ENCODE data around the gene KIF3C. TPM values are rescaled to one million over a fixed set of nuclear protein-coding genes. Genes with fewer than 3 reads are reported as not detected.
"Not testable (repeated sequence)": the region's sequence is repeated elsewhere in the genome, so short reads cannot be mapped to it uniquely, and the experiment has no call there.

Gene KIF3C
- total RNA-seq, 1 donor from 2014 or later, result 3.1 TPM

GRCh38 chr2:25936889-25937545 lies 45.3 kb downstream of the KIF3C start:
- ATAC-seq (no peak), DNase-seq (ENCODE audit: missing footprints) (no peak)
- intact Hi-C loops (cut with DNase I), result loop anchor here (5.0 kb wide), 1 partner anchor 85 kb away; no protein-coding TSS in a partner anchor

- no peak for DNase-seq (ENCODE audit: missing footprints)
- ATAC-seq, result no peak
- intact Hi-C loops (cut with DNase I), result no loop called here
Measured at GRCh38 chr2:25933622-25934021, 48.7 kb downstream of the KIF3C start.

GRCh38 chr2:25929789-25930473 lies 52.4 kb downstream of the KIF3C start:
- intact Hi-C loops (cut with DNase I), result no loop called here
- ATAC-seq (no peak), DNase-seq (ENCODE audit: missing footprints) (no peak)

GRCh38 chr2:25928668-25929067 lies 53.6 kb downstream of the KIF3C start:
- intact Hi-C loops (cut with DNase I), result no loop called here
- DNase-seq (ENCODE audit: missing footprints) (no peak), ATAC-seq (no peak)

DNA sequence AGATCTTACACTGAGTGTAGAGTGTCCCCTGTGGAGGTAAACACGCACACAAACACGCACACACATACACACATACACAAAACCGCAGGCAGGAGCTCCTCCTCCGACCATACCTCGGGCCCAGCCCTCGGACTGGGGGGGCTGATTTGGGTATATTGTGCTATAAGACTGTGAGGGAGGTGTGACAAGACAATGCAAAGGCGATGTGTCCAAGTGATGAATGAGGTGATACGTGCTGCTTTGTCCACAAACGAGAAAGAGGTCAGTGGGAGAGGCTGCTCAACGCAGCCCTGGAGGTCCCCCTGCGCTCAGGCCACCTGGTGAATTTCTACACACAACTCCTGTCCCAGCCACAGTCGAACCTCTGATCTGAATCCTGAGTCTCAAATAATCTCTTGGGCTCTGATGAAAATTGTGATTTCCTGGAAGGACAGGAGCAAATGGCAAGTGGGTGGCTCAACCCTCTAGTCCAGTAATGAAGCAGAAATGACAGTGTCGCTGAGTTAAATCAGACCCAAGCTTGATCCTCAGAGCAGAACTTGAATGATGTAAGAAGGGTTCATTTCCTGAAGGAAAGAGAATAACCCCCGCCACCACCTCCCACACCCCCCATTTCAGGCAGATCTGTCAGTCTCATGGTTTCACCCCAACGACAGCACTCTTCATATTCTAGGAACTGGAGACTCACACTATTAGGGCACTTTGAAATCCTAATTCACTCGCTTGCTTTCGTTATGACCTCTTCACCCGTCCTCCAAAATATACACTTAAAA lies 55.1 kb downstream of the KIF3C start:
- ATAC-seq, result no peak
- no peak for DNase-seq (ENCODE audit: missing footprints)
- intact Hi-C loops (cut with DNase I), result no loop called here

- intact Hi-C loops (cut with DNase I), result no loop called here
- ATAC-seq, result no peak
- DNase-seq (ENCODE audit: missing footprints), result no peak
Measured at GRCh38 chr2:25922501-25922900, 59.8 kb downstream of the KIF3C start.

DNA sequence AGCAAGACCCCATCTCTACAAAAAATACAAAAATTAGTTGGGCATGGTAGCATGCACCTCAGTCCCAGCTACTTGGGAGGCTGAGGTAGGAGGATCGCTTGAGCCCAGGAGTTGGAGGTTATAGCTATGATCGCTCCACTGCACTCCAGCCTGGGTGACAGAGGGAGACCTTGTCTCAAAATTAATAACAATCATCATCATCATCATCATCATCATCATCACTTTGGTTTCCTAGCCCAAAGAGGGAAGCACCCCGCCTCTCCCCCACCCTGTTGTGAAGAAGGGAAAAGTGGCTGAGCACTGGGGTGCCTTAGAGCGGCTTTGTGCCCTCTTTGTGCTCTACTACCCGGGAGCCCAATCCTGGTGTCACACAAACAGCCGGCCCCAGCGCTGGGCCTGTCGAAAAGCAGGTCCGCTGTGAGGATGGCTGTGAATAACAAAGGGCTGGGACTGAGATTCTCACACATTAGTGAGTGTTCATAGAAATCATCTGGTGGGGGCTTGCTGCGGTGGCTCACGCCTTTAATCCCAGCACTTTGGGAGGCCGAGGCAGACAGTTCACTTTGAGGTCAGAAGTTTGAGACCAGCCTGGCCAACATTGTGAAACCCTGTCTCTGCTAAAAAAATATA lies 61.4 kb downstream of the KIF3C start:
- no peak for ATAC-seq
- DNase-seq (ENCODE audit: missing footprints), result no peak
- intact Hi-C loops (cut with DNase I), result no loop called here

- intact Hi-C loops (cut with DNase I), result no loop called here
- no peak for DNase-seq (ENCODE audit: missing footprints)
- no peak for ATAC-seq
Measured at GRCh38 chr2:25920336-25920735, 62.0 kb downstream of the KIF3C start.

GRCh38 chr2:25917832-25918231 lies 64.5 kb downstream of the KIF3C start:
- DNase-seq (ENCODE audit: missing footprints) (no peak), ATAC-seq (no peak)
- intact Hi-C loops (cut with DNase I), result no loop called here

DNA sequence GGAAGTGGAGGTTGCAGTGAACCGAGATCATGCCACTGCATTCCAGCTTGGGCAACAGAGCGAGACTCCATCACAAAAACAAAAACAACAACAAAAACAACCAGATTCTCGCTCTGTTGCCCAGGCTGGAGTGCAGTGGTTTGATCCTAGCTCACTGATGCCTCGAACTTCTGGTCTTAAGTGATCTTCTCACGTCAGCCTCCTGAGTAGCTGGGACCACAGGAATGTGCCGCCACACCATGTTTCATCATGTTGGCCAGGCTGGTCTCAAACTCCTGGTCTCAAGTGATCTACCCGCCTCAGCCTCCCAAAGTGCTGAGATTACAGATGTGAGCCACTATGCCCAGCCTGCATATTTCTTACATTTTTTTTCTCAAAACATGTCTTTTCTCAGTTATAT lies 64.9 kb downstream of the KIF3C start:
- intact Hi-C loops (cut with DNase I); ATAC-seq: not testable (repeated sequence)

GRCh38 chr2:25915944-25916772 lies 66.1 kb downstream of the KIF3C start:
- DNase-seq (ENCODE audit: missing footprints); ATAC-seq; intact Hi-C loops (cut with DNase I): not testable (repeated sequence)

More for the DNA sequence above, 64.9 kb downstream of the KIF3C start:
- DNase-seq (ENCODE audit: missing footprints), result not testable (repeated sequence)

DNA sequence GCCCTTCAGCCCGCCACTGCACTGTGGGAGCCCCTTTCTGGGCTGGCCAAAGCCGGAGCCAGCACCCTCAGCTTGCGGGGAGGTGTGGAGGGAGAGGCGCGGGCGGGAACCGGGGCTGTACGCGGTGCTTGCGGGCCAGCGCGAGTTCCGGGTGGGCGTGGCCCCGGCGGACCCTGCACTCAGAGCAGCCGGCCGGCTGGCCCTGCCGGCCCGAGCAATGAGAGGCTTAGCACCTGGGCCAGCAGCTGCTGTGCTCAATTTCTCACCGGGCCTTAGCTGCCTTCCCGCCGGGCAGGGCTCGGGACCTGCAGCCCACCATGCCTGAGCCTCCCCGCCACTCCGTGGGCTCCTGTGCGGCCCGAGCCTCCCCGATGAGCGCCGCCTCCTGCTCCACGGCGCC lies 66.9 kb downstream of the KIF3C start:
- intact Hi-C loops (cut with DNase I); DNase-seq (ENCODE audit: missing footprints); ATAC-seq: not testable (repeated sequence)

DNA sequence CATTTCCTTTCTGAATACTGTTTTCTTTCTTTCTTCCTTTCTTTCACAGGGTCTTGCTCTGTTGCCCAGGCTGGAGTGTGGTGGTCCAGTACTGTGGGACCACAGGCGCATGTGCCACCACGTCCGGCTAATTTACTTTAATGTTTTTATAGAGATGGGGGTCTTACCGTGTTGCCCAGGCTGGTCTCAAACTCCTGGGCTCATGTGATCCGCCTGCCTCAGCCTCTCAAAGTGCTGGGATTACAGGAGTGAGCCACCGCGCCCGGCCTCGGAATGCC lies 68.7 kb downstream of the KIF3C start:
- ATAC-seq; DNase-seq (ENCODE audit: missing footprints); intact Hi-C loops (cut with DNase I): not testable (repeated sequence)

GRCh38 chr2:25912851-25913695 lies 69.2 kb downstream of the KIF3C start:
- ATAC-seq, result no peak
- intact Hi-C loops (cut with DNase I), result no loop called here
- no peak for DNase-seq (ENCODE audit: missing footprints)

- DNase-seq (ENCODE audit: missing footprints); ATAC-seq; intact Hi-C loops (cut with DNase I): not testable (repeated sequence)
Measured at GRCh38 chr2:25909574-25909973, 72.7 kb downstream of the KIF3C start.

DNA sequence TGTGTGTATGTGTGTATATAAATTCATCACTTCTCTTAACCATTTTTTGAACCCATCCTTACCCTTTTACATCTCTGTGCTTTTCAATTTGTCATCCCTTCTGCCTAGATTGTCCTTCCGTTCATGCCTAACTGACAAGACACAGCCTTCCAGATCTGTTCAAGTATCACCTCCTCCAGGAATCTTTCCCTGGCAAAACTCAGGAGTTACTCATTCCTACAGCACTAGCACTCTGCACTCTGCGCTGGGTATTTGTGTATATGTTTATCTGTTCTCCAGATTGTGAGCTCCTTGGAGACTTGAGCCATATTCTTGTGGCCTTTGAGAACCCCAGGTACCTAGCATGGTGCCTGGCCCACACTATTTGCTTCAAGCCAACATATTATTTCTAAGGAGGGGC lies 77.2 kb downstream of the KIF3C start:
- DNase-seq (ENCODE audit: missing footprints), result no peak
- intact Hi-C loops (cut with DNase I), result no loop called here
- ATAC-seq, result no peak

DNA sequence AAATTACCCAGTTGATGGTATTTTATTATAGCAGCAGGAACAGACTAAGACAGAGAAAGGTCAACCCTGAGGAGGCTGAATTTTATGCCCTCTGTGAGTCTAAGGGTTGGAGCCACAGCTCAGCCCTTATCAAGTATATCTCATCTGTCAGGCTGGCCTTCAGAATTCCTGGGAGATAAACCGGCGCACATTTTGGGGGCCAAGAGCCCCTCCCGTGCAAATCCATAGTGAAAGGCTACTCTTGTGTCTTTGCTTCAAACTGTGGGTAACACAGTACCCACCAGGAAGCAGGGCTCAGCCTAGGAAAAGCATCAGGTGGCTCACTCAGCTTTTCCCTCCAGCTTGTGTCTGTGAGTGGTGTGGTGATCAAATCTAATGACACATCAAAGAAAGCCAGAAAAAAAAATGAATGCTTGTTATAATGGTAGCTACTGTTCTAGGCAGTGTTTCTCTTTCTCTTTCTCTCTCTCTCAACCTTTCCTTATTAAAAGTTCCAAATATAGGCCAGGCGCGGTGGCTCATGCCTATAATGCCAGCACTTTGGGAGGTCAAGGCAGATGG lies 79.0 kb downstream of the KIF3C start:
- no peak for ATAC-seq
- intact Hi-C loops (cut with DNase I), result no loop called here
- no peak for DNase-seq (ENCODE audit: missing footprints)

Measured in Right ventricle myocardium inferior (tissue), 1 donor.